ENCODE measurements around the gene PTPRD.

The PTPRD gene

GRCh38 chr9:10612641-10613398, at the start of gene PTPRD:
TSS of gene PTPRD (minus strand) at chr9:10613002.
- DNase-seq = no peak

- DNase-seq = no peak
Observed at GRCh38 chr9:10661994-10662393, 49.2 kb upstream of the PTPRD start.

- no peak for DNase-seq
Observed at GRCh38 chr9:10661376-10661775, 48.6 kb upstream of the PTPRD start.

- no peak for DNase-seq
Observed at GRCh38 chr9:10651012-10651411, 38.2 kb upstream of the PTPRD start.

GRCh38 chr9:10649076-10649475, 36.3 kb upstream of the PTPRD start:
- no peak for DNase-seq

- no peak for DNase-seq
Observed at GRCh38 chr9:10633785-10634184, 21.0 kb upstream of the PTPRD start.

GRCh38 chr9:10614196-10614800, 1.5 kb upstream of the PTPRD start:
- DNase-seq = no peak

- DNase-seq = no peak
Observed at GRCh38 chr9:10613419-10613818, 617 bp upstream of the PTPRD start.

- no peak for DNase-seq
Observed at GRCh38 chr9:10605388-10605787, 7.4 kb downstream of the PTPRD start.

GRCh38 chr9:10604927-10605326, 7.9 kb downstream of the PTPRD start:
- DNase-seq = no peak

GRCh38 chr9:10597801-10598200, 15.0 kb downstream of the PTPRD start:
- no peak for DNase-seq

- no peak for DNase-seq
Observed at GRCh38 chr9:10594482-10594881, 18.3 kb downstream of the PTPRD start.

- no peak for DNase-seq
Observed at GRCh38 chr9:10586407-10586806, 26.4 kb downstream of the PTPRD start.

GRCh38 chr9:10571699-10572098, 41.1 kb downstream of the PTPRD start:
- DNase-seq = no peak

- DNase-seq = no peak
Observed at GRCh38 chr9:10566848-10567247, 46.0 kb downstream of the PTPRD start.

- DNase-seq = no peak
Observed at GRCh38 chr9:10562581-10563343, 50.0 kb downstream of the PTPRD start.

GRCh38 chr9:10548348-10548747, 64.5 kb downstream of the PTPRD start:
- no peak for DNase-seq

- DNase-seq = no peak
Observed at GRCh38 chr9:10538073-10538472, 74.7 kb downstream of the PTPRD start.

GRCh38 chr9:10534850-10535249, 78.0 kb downstream of the PTPRD start:
- no peak for DNase-seq

- no peak for DNase-seq
Observed at GRCh38 chr9:10525972-10526371, 86.8 kb downstream of the PTPRD start.

GRCh38 chr9:10523164-10523563, 89.6 kb downstream of the PTPRD start:
- no peak for DNase-seq

- DNase-seq = no peak
Observed at GRCh38 chr9:10512144-10512543, 100.7 kb downstream of the PTPRD start.

- no peak for DNase-seq
Observed at GRCh38 chr9:10488937-10489336, 123.9 kb downstream of the PTPRD start.

- DNase-seq = peak; percentile 3
Observed at GRCh38 chr9:10479172-10479571, 133.6 kb downstream of the PTPRD start.

Data from inflammatory macrophage treated with lipopolysaccharide for 4 hours (primary cell).